HL-60 (cell line): Measurements from ENCODE around the gene POLD3.
A peak's percentile ranks its signal among the peaks of the same experiment; 100 is the strongest.

Source experiments
- DNase-seq, 2 experiments: peaks; one replicate each; pipeline ENCODE4 v3.0.0-alpha.2; 2010 to 2020; ENCODE audit warnings: low read depth in 1 of 2, low spot score in 1 of 2
- H3K27ac ChIP-seq: fragments of 250-450 bp; sonication (Bioruptor Pico); replicated peaks from 2 replicates; pipeline ENCODE4 v1.5.1; 2020; ENCODE audit warnings: mild to moderate bottlenecking, moderate library complexity
- H3K27me3 ChIP-seq: fragments of 250-450 bp; sonication (Bioruptor Pico); 2 replicates; pipeline ENCODE4 v1.5.1; 2021; ENCODE audit warnings: mild to moderate bottlenecking, moderate library complexity; ENCODE audit not compliant: insufficient read depth, poor library complexity, severe bottlenecking
- H3K4me3 ChIP-seq: replicated peaks from 2 replicates; pipeline ENCODE4 v1.5.1; 2011; ENCODE audit warnings: mild to moderate bottlenecking, control low read depth, low read length; ENCODE audit not compliant: insufficient read depth
- CTCF ChIP-seq: IDR thresholded peaks from one replicate; pipeline ENCODE4 v1.5.1; 2011; ENCODE audit warnings: low read length, control low read depth, inconsistent platforms; ENCODE audit not compliant: insufficient read depth
- GABPA ChIP-seq: IDR thresholded peaks from 2 replicates; pipeline ENCODE4 v1.6.1; 2012; ENCODE audit warnings: low read depth
- POLR2AphosphoS5 ChIP-seq: IDR thresholded peaks from 2 replicates; pipeline ENCODE4 v1.6.1; 2012; ENCODE audit warnings: low read depth
- REST ChIP-seq: IDR thresholded peaks from 2 replicates; pipeline ENCODE4 v1.6.1; 2012; ENCODE audit warnings: low read depth; ENCODE audit not compliant: insufficient replicate concordance
- SPI1 ChIP-seq: IDR thresholded peaks from 2 replicates; pipeline ENCODE4 v1.6.1; 2012; ENCODE audit warnings: low read depth, mild to moderate bottlenecking, borderline replicate concordance

POLD3 gene

GRCh38 chr11:74605403-74605802, 13.0 kb downstream of the POLD3 start:
- H3K27me3 ChIP-seq = no peaks in the 10 kb centered on the region
- no peak overlapping the region for H3K27ac ChIP-seq
- no peak for DNase-seq
- no peak for TF ChIP-seq REST
- TF ChIP-seq GABPA = no peak
- TF ChIP-seq POLR2AphosphoS5 = no peak
- no peak for TF ChIP-seq CTCF
- no peak overlapping the region for H3K4me3 ChIP-seq

GRCh38 chr11:74608431-74608830, 16.0 kb downstream of the POLD3 start:
- H3K4me3 ChIP-seq = no peak overlapping the region
- no peaks in the 10 kb centered on the region for H3K27me3 ChIP-seq
- H3K27ac ChIP-seq = no peak overlapping the region
- DNase-seq = no peak
- TF ChIP-seq SPI1 (no peak), POLR2AphosphoS5 (no peak), GABPA (no peak), CTCF (no peak), REST (no peak)

GRCh38 chr11:74611369-74611861, 19.0 kb downstream of the POLD3 start:
- Histone ChIP-seq H3K27me3 (no peaks in the 10 kb centered on the region), H3K4me3 (no peak overlapping the region), H3K27ac (no peak overlapping the region)
- TF ChIP-seq POLR2AphosphoS5 (no peak), SPI1 (peak; percentile 37; the same call in 1 of the 2 replicates), REST (no peak), CTCF (peak; percentile 4), GABPA (no peak)
- no peak for DNase-seq
